Kidney epithelial cell (primary cell): Measurements from ENCODE around the gene IGF2BP2. TPM values are rescaled to one million over a fixed set of nuclear protein-coding genes. Genes with fewer than 3 reads are reported as not detected.
"Not testable (repeated sequence)": the region's sequence is repeated elsewhere in the genome, so short reads cannot be mapped to it uniquely, and the experiment has no call there.

Experiments
- DNase-seq: peaks from one replicate; pipeline ENCODE4 v3.0.0-alpha.2; 2010; ENCODE audit warnings: low read depth
- H3K27me3 ChIP-seq: 2 replicates; pipeline ENCODE4 v1.6.0; 2011; ENCODE audit warnings: low read length; ENCODE audit not compliant: control insufficient read depth, insufficient read depth
- H3K36me3 ChIP-seq: 2 replicates; pipeline ENCODE4 v1.5.1; 2011; ENCODE audit warnings: low read length; ENCODE audit not compliant: control insufficient read depth, insufficient read depth
- H3K4me3 ChIP-seq: 2 replicates; pipeline ENCODE4 v1.5.1; 2011; ENCODE audit warnings: low read depth, mild to moderate bottlenecking, control low read depth, low read length
- CTCF ChIP-seq: IDR thresholded peaks from 2 replicates; pipeline ENCODE4 v1.5.1; 2011; ENCODE audit warnings: mild to moderate bottlenecking, moderate library complexity, low read length, control low read depth, inconsistent platforms; ENCODE audit not compliant: insufficient read depth, poor library complexity, severe bottlenecking
- total RNA-seq: library from RNA; depleted of rRNA; stranded (reverse); fragments of >200 nt; gene quantifications from 2 replicates; pipeline ENCODE4 v1.2.3, GENCODE V29; 2015

Gene IGF2BP2
- total RNA-seq, 1 donor from 2014 or later, result 77.0 TPM

- no peak for DNase-seq
- Histone ChIP-seq H3K36me3 (no peaks in the 10 kb centered on the region), H3K4me3 (no peak overlapping the region), H3K27me3 (no peaks in the 10 kb centered on the region)
- TF ChIP-seq CTCF, result no peak
Observed at GRCh38 chr3:185640308-185640707, 184.5 kb downstream of the IGF2BP2 start.

GRCh38 chr3:185639632-185640206 is 185.1 kb downstream of the IGF2BP2 start:
- DNase-seq, result no peak
- H3K27me3 ChIP-seq, result no peaks in the 10 kb centered on the region
- no peak for TF ChIP-seq CTCF
- no peaks in the 10 kb centered on the region for H3K36me3 ChIP-seq
- no peak overlapping the region for H3K4me3 ChIP-seq

DNA sequence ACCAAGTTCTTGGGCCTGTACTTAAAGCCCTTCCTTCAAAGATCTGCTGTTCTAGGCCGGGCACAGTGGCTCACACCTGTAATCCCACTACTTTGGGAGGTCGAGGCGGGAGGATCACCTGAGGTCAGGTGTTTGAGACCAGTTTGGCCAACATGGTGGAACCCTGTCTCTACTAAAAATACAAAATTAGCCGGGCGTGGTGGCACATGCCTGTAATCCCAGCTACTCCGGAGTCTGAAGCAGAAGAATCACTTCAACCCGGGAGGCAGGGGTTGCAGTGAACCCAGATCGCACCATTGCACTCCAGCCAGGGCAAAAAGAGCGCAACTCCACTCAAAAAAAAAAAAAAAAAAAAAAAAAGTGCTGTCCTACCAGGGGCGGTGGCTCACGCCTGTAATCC is 186.2 kb downstream of the IGF2BP2 start:
- DNase-seq, H3K4me3 ChIP-seq, H3K27me3 ChIP-seq, H3K36me3 ChIP-seq: not testable (repeated sequence)

DNA sequence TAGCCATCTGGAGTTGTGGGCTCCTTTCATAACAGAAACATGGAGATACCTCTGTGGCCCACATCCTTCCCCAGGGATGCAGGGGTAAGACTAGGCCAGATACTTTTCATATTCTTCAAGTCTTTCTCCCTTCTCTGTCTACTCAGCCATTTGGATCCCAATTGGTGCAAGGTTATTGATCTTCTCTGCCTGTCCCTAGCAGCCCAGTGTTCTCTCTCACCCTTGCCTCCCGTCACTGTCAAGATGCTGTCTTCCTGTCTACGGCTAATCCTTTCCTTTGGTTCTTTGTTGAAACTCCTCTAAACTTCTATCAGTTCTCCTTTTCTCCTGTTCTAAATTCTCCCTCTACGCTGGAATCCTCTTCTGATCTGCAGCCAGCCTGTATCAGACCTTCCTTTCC is 187.5 kb downstream of the IGF2BP2 start:
- Histone ChIP-seq H3K4me3 (no peak overlapping the region), H3K36me3 (no peaks in the 10 kb centered on the region), H3K27me3 (no peaks in the 10 kb centered on the region)
- TF ChIP-seq CTCF, result no peak
- DNase-seq, result no peak

DNA sequence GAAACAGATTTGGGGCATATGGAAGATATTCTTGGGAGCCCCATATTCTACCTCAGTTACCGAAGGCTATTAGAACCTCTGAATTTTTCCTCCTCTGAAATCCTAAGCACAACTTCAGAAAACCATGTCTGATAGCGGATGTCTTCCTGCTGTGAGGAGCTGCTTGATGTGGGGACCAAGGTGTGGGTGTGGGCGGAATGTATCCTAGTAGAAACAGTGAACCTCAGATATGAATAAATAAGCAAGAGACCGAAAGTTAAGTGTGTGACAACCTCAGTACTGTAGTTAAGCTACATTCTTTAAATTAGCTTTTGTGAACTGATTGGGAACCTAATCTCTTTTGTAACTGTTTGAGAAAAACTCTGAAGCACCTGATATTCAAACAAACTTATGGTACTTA is 191.8 kb downstream of the IGF2BP2 start:
- no peak for DNase-seq
- H3K36me3 ChIP-seq, result no peaks in the 10 kb centered on the region
- H3K4me3 ChIP-seq, result no peak overlapping the region
- TF ChIP-seq CTCF, result no peak
- no peaks in the 10 kb centered on the region for H3K27me3 ChIP-seq

- DNase-seq, result no peak
- no peak for TF ChIP-seq CTCF
- Histone ChIP-seq H3K27me3 (no peaks in the 10 kb centered on the region), H3K4me3 (no peak overlapping the region), H3K36me3 (no peaks in the 10 kb centered on the region)
Observed at GRCh38 chr3:185631508-185632206, 193.2 kb downstream of the IGF2BP2 start.
